Upper lobe of right lung (tissue), 1 donor: ENCODE data around the gene DUSP18. TPM values are rescaled to one million over a fixed set of nuclear protein-coding genes. Genes with fewer than 3 reads are reported as not detected.

Source experiments
- ATAC-seq: fragments of 200-7000 bp; cut with Tn5 transposase; one replicate; pipeline ENCODE4 v1.9.1; 2020; ENCODE audit warnings: mild to moderate bottlenecking, moderate library complexity
- DNase-seq: peaks from one replicate; pipeline ENCODE4 v3.0.0-alpha.2; 2020
- H3K27ac ChIP-seq: fragments of 200-600 bp; one replicate; pipeline ENCODE4 v1.8.0; 2022
- H3K27me3 ChIP-seq: fragments of 200-600 bp; one replicate; pipeline ENCODE4 v1.8.0; 2022; ENCODE audit warnings: mild to moderate bottlenecking
- H3K36me3 ChIP-seq: fragments of 200-600 bp; one replicate; pipeline ENCODE4 v1.8.0; 2022
- H3K4me1 ChIP-seq: fragments of 200-600 bp; one replicate; pipeline ENCODE4 v1.8.0; 2022
- H3K4me3 ChIP-seq: fragments of 200-600 bp; one replicate; pipeline ENCODE4 v1.8.0; 2022; ENCODE audit warnings: mild to moderate bottlenecking
- H3K9me3 ChIP-seq: fragments of 200-600 bp; one replicate; pipeline ENCODE4 v1.8.0; 2022
- intact Hi-C: fragments of 100-400 bp; cut with DNase I; formaldehyde crosslinking; loops from one replicate; pipeline ENCODE4 v1.11.0; 2022
- total RNA-seq: library from RNA; stranded (reverse); fragmentation: NEBNext Ultra II Directional; extraction: Animal tissue kit (Norgen Biotek cat#: 25700); gene quantifications from one replicate; pipeline ENCODE4 v1.2.1, GENCODE V29; 2021
- TF ChIP-seq, protein P1 (sequence below): fragments of 200-600 bp; IDR thresholded peaks from one replicate; pipeline ENCODE4 v1.8.0; 2022; ENCODE audit warnings: antibody characterized with exemption
- donor health status: DM: no; HTN: yes; CAD: no; lungs with severe emphysema.

The DUSP18 gene
- total RNA-seq, 1 donor from 2014 or later = 19.3 TPM

DNA sequence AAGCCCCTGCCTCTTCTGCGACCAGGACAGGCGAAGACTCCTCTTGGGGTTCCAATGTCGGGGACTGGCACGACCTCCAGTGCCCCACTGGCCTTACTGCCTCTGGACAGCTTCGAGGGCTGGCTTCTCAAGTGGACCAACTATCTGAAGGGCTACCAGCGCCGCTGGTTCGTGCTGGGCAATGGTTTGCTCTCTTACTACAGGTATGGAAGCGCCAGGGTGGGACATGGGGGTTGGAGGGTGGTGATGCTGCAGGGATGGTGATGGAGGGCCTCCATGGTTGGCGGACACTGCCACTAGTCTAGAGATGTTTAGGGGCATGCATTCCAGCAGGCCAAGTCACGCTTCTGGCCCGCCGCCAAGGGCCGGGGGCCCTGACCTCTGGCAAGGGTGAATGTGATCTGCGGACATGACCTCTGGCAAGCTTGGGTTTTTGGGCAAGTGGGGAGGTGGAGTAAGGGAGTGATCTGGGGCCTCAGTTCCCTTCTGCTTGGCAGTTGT is 27.7 kb upstream of the DUSP18 start:
- peak overlapping the region; percentile 50 for H3K4me3 ChIP-seq
- no peak for DNase-seq
- H3K4me1 ChIP-seq = peaks cover 5% of the 10 kb centered on the region
- H3K9me3 ChIP-seq = no peaks in the 10 kb centered on the region
- H3K27me3 ChIP-seq = no peaks in the 10 kb centered on the region
- no peak overlapping the region for H3K27ac ChIP-seq
- TF ChIP-seq, protein P1, sequence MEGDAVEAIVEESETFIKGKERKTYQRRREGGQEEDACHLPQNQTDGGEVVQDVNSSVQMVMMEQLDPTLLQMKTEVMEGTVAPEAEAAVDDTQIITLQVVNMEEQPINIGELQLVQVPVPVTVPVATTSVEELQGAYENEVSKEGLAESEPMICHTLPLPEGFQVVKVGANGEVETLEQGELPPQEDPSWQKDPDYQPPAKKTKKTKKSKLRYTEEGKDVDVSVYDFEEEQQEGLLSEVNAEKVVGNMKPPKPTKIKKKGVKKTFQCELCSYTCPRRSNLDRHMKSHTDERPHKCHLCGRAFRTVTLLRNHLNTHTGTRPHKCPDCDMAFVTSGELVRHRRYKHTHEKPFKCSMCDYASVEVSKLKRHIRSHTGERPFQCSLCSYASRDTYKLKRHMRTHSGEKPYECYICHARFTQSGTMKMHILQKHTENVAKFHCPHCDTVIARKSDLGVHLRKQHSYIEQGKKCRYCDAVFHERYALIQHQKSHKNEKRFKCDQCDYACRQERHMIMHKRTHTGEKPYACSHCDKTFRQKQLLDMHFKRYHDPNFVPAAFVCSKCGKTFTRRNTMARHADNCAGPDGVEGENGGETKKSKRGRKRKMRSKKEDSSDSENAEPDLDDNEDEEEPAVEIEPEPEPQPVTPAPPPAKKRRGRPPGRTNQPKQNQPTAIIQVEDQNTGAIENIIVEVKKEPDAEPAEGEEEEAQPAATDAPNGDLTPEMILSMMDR = no peak
- H3K36me3 ChIP-seq = no peaks in the 10 kb centered on the region
- peak; percentile 23 for ATAC-seq
- intact Hi-C loops = no loop called here

DNA sequence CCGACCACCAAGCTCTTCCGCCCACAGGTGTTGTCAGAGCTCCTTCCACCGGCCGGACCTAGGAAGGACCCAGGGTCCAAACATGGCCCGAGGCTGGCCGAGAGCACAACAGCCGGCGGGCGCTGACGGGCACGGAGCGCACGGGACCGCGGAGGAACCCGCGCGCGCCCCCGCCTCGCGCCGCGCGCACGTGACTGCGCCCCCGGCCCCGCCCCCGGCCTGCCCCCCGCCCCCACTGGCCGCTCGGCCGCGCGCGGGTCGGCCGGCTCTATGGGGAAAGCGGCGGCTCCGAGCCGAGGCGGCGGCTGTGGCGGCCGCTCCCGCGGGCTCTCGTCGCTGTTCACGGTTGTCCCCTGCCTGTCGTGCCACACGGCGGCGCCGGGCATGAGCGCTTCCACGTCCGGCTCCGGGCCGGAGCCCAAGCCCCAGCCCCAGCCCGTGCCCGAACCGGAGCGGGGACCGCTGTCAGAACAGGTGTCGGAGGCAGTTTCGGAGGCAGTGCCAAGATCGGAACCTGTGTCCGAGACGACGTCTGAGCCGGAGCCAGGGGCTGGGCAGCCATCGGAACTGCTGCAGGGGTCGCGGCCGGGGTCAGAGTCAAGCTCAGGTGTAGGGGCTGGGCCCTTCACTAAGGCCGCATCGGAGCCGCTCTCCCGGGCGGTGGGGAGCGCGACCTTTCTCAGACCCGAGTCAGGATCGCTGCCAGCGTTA is 27.1 kb upstream of the DUSP18 start, which contains the start of gene OSBP2:
TSS of gene OSBP2 (plus strand) at position 235 of the 711 bp plus-strand sequence. CDS start at position 271, 36 bp downstream.
- DNase-seq = peak; percentile 76
- H3K9me3 ChIP-seq = no peaks in the 10 kb centered on the region
- TF ChIP-seq, protein P1 = no peak

DNA sequence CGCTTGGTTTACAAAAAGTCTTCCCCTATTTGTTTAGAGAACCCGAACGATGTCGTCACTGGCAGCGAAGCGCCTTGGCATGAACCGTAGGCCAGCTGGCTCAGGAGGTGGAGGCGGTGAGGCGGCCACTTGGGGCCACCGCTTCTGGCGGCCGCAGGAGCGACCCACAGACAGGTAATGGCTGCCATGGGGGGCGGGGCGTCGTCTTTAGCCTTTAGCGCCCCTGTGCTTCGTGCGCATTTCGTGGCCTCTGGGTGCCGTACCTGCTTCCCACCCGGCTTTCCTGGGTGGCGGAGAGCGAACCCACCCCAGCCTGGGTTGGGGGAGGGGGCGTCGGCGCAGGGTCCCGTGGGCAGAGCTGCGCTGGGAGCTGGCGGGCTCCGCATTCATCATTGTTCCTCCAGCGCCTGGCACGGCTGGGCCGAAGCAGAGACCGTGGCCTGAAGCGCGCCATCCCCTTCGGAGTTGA is 26.5 kb upstream of the DUSP18 start:
- peak; percentile 88 for DNase-seq
- Histone ChIP-seq H3K27ac (peak overlapping the region; percentile 67), H3K27me3 (no peaks in the 10 kb centered on the region), H3K36me3 (no peaks in the 10 kb centered on the region), H3K4me1 (peaks cover 5% of the 10 kb centered on the region), H3K9me3 (no peaks in the 10 kb centered on the region), H3K4me3 (peak overlapping the region; percentile 51)
- ATAC-seq = peak; percentile 81
- intact Hi-C loops = no loop called here
- TF ChIP-seq, protein P1 = no peak

More for the DNA sequence above, 27.1 kb upstream of the DUSP18 start, which contains the start of gene OSBP2:
- Histone ChIP-seq H3K27me3 (no peaks in the 10 kb centered on the region), H3K36me3 (no peaks in the 10 kb centered on the region), H3K27ac (peak within 1 kb of the TSS; percentile 67), H3K4me3 (peak within 1 kb of the TSS; percentile 51), H3K4me1 (peaks cover 5% of the 10 kb centered on the region)
- ATAC-seq = peak; percentile 84
- intact Hi-C loops = no loop called here

DNA sequence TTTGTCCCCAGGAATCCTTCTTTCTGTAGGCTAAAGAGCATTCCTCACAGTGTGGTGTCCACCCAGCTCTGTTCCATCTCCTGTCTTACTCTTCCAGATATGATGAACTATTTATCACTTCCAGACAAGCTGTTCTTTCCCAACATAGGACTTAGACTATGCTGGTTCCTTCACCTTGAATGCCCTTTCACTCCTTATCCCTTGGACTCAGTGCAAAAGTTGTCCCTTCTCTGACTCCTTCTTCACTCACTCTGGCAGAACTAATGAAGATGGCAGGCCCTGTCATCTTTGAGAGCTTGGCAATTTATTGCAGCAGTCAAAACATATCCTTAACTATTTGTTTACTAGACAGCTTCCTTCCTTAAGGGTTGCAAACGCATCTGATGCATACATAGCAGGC is 23.5 kb upstream of the DUSP18 start:
- intact Hi-C loops = no loop called here
- no peak for DNase-seq
- no peaks in the 10 kb centered on the region for H3K9me3 ChIP-seq
- H3K27me3 ChIP-seq = no peaks in the 10 kb centered on the region
- peaks cover 5% of the 10 kb centered on the region for H3K4me1 ChIP-seq
- TF ChIP-seq, protein P1 = no peak
- ATAC-seq = no peak
- no peaks in the 10 kb centered on the region for H3K36me3 ChIP-seq
- no peak overlapping the region for H3K4me3 ChIP-seq
- H3K27ac ChIP-seq = no peak overlapping the region

DNA sequence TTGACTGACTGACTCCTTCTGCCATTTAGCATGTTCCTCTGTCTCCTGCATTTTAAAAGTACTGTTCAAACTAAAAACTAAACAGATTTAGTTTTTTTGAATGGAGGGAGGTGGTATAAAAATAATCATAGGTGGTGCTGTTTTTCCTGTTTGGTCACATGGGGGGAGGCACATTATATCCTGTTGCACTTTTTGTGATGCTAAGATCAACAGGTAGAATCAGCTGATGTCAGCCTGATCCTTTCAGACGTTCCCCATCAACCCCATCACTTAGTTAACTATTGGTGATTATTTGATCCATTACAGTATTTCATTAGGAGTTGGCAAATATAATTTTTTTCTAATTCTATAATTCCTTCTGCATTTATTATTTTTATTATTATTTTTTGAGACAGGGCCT is 21.9 kb upstream of the DUSP18 start:
- Histone ChIP-seq H3K4me3 (no peak overlapping the region), H3K27me3 (no peaks in the 10 kb centered on the region), H3K4me1 (peaks cover 5% of the 10 kb centered on the region), H3K27ac (no peak overlapping the region), H3K36me3 (no peaks in the 10 kb centered on the region), H3K9me3 (no peaks in the 10 kb centered on the region)
- DNase-seq (no peak), ATAC-seq (no peak)
- TF ChIP-seq, protein P1 = no peak
- intact Hi-C loops = no loop called here
